Activated T-cell treated with anti-CD3 and anti-CD28 coated beads, Interleukin-2, amount 50 U/mL, for 72 hours (primary cell): ENCODE measurements around the gene PTX3. TPM values are rescaled to one million over a fixed set of nuclear protein-coding genes. Genes with fewer than 3 reads are reported as not detected.

Experiments used
- total RNA-seq, 2 donors: library from RNA; stranded (reverse); gene quantifications; one replicate each; pipeline ENCODE4 v1.2.3, GENCODE V29; 2022

Gene PTX3
- total RNA-seq, 2 donors from 2014 or later = 0.56 to 0.65 TPM

Other genes starting within 250 kb of the PTX3 start
- gene VEPH1, start 66.6 kb downstream of the PTX3 start, total RNA-seq = not detected